Natural killer cell (primary cell): Measurements from ENCODE around the gene CD52. TPM values are rescaled to one million over a fixed set of nuclear protein-coding genes. Genes with fewer than 3 reads are reported as not detected.

Source experiments
- ATAC-seq, 3 donors: fragments of 150-1000 bp in 2 of 3; fragments of 200-7000 bp in 1 of 3; cut with Tn5 transposase; 1 replicate in 1 of 3; 2 replicates in 2 of 3; pipeline ENCODE4 v1.10.0; 2021; ENCODE audit warnings: mild to moderate bottlenecking in 2 of 3, moderate library complexity in 2 of 3
- DNase-seq, 2 donors: peaks; one replicate each; pipeline versions ENCODE4 v3.0.0 to v3.0.0-alpha.2; 2013 to 2021; ENCODE audit warnings: mixed read lengths in 1 of 2
- H3K27ac ChIP-seq: one replicate; pipeline ENCODE4 v1.5.1; 2013; ENCODE audit warnings: mild to moderate bottlenecking, low read length
- H3K27me3 ChIP-seq: one replicate; pipeline ENCODE4 v1.6.1; 2013; ENCODE audit warnings: low read length; ENCODE audit not compliant: control insufficient read depth, insufficient read depth
- H3K36me3 ChIP-seq: one replicate; pipeline ENCODE4 v1.6.1; 2013; ENCODE audit warnings: low read length; ENCODE audit not compliant: control insufficient read depth, insufficient read depth
- H3K4me1 ChIP-seq: one replicate; pipeline ENCODE4 v1.6.1; 2013; ENCODE audit warnings: low read length; ENCODE audit not compliant: control insufficient read depth, insufficient read depth
- H3K4me3 ChIP-seq: one replicate; pipeline ENCODE4 v1.5.1; 2013; ENCODE audit warnings: low read length
- H3K9me3 ChIP-seq: one replicate; pipeline ENCODE4 v1.6.1; 2013; ENCODE audit warnings: low read length; ENCODE audit not compliant: control insufficient read depth, insufficient read depth
- H3K27ac Mint-ChIP-seq, 2 donors: one replicate each; pipeline ENCODE4 v1.8.0; 2022; ENCODE audit warnings: mild to moderate bottlenecking in 2 of 2, mixed read lengths in 2 of 2, moderate library complexity in 1 of 2
- H3K27me3 Mint-ChIP-seq, 2 donors: one replicate each; pipeline ENCODE4 v1.8.0; 2022; ENCODE audit warnings: low read depth in 2 of 2, mixed read lengths in 2 of 2
- H3K36me3 Mint-ChIP-seq: one replicate; pipeline ENCODE4 v1.8.0; 2022; ENCODE audit warnings: mixed read lengths
- H3K4me1 Mint-ChIP-seq, 2 donors: one replicate each; pipeline ENCODE4 v1.8.0; 2022; ENCODE audit warnings: mixed read lengths in 2 of 2
- H3K4me3 Mint-ChIP-seq: one replicate; pipeline ENCODE4 v1.8.0; 2022; ENCODE audit warnings: mild to moderate bottlenecking, moderate library complexity, mixed read lengths
- H3K9me3 Mint-ChIP-seq, 2 donors: one replicate each; pipeline ENCODE4 v1.8.0; 2022; ENCODE audit warnings: mixed read lengths in 2 of 2
- WGBS: methylation state at CpG from one replicate; pipeline ENCODE4 v1.1.7; 2013; ENCODE audit warnings: missing lambda C conversion rate; ENCODE audit not compliant: insufficient coverage; 5-methylcytosine and 5-hydroxymethylcytosine counted together
- intact Hi-C: fragments of 100-400 bp; cut with micrococcal nuclease; formaldehyde crosslinking; loops from one replicate; pipeline ENCODE4 v1.14.2; 2022
- total RNA-seq, 4 donors: library from RNA; stranded (reverse); fragments of 120-200 nt in 1 of 4; gene quantifications; one replicate each; pipeline versions ENCODE4 v1.2.3 to v1.2.4, GENCODE V29; 2013 to 2022
- TF ChIP-seq, protein P1 (sequence below): fragments of 200-600 bp; IDR thresholded peaks from one replicate; pipeline ENCODE4 v1.8.0; 2022; ENCODE audit warnings: antibody characterized with exemption

Gene CD52
- total RNA-seq, 3 donors from 2014 or later (not counting 1 experiment from before 2014, with no cell fraction given) = 454 to 485 (median 482) TPM

DNA sequence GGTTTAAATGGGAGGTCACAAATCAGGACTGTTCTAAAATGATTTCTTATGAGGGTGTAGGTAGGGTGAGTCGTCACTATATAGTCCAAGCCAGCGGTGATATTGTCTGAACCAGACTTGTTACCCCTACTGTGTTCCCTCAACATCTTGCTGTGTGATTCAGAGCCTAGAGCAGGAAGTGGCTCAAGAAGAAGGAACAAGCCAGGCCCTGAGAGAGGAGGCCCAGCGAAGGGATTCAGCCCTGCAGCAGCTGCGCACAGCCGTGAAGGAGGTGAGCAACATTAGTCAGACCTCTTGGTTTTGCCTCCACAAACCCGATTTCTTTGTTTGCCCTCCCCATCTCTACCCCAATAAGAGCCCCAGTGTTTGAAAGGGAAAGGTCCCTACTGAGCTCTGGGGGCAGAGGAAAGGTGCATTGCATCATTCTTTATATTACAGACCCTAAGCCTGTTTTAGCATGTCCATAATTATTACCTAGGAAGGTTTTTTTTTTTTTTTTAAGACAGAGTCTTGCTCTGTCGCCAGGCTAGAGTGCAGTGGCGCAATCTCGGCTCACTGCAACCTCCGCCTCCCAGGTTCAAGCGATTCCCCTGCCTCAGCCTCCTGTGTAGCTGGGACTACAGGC is 42.8 kb upstream of the CD52 start:
- DNase-seq = peak in 1 of 2 donors; percentile 10

DNA sequence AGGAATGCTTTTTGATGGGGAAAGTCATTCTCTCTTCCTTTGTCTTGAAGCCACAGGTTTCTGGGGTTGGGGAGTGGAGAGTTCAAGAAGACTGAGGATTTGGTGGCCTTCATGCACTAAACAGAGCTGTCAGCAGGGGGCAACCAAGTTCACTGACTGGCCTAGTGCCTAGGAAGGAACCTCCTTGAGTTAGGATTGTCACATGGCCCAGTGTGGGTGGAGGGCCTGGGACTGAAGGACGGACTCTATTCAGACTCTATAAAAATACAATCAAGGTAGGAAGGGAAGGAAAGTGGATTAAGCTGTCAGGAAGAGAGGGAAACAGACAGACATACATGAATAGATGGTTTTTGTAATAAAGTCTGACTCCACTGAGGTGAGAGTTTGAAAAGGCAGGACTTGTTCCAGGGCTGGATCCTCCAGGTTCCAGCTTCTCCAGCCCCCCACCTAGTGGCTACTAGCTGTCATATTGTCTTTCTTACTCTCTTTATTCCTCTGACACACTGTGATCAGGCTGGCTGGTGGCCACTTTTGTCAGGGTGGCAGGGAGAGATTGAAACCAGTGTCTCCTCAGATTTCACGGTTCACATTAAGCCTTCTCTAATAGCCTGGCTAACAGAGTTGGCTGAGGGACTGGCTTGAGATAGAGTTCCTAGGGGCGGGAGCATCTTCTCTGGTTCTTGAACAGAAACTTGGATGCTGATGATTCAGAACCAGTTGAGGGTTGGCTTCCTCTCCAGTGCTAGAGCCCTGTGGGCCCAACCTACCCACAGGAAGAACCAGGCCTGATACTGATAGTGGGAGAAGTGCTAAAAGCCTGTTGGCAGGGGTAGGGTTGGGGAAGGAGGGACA is 42.0 kb upstream of the CD52 start:
- H3K4me3 Mint-ChIP-seq = peak overlapping the region; percentile 77
- peak; percentile 64 to 89 for DNase-seq
- TF ChIP-seq, protein P1, sequence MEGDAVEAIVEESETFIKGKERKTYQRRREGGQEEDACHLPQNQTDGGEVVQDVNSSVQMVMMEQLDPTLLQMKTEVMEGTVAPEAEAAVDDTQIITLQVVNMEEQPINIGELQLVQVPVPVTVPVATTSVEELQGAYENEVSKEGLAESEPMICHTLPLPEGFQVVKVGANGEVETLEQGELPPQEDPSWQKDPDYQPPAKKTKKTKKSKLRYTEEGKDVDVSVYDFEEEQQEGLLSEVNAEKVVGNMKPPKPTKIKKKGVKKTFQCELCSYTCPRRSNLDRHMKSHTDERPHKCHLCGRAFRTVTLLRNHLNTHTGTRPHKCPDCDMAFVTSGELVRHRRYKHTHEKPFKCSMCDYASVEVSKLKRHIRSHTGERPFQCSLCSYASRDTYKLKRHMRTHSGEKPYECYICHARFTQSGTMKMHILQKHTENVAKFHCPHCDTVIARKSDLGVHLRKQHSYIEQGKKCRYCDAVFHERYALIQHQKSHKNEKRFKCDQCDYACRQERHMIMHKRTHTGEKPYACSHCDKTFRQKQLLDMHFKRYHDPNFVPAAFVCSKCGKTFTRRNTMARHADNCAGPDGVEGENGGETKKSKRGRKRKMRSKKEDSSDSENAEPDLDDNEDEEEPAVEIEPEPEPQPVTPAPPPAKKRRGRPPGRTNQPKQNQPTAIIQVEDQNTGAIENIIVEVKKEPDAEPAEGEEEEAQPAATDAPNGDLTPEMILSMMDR = peak; percentile 88
- Histone ChIP-seq H3K27me3 (no peaks in the 10 kb centered on the region), H3K27ac (peak overlapping the region; percentile 18), H3K36me3 (peaks cover 13% of the 10 kb centered on the region), H3K4me3 (no peak overlapping the region), H3K4me1 (peaks cover 53% of the 10 kb centered on the region), H3K9me3 (no peaks in the 10 kb centered on the region)
- no peaks in the 10 kb centered on the region for H3K9me3 Mint-ChIP-seq
- H3K27ac Mint-ChIP-seq = peak overlapping the region; percentile 82 to 86
- peaks cover 6% of the 10 kb centered on the region for H3K36me3 Mint-ChIP-seq
- peak; percentile 61 to 68 (median 66) for ATAC-seq
- intact Hi-C loops = loop anchor here (1.0 to 5.0 kb wide), 4 partner anchors 45 to 141 kb away; no protein-coding TSS in a partner anchor
- no peaks in the 10 kb centered on the region for H3K27me3 Mint-ChIP-seq
- peaks cover 44 to 52% of the 10 kb centered on the region in 2 donors for H3K4me1 Mint-ChIP-seq
- 34% methylated on average over 3 of the region's 3 CpGs for WGBS

More for the DNA sequence above, 42.8 kb upstream of the CD52 start:
- H3K27ac ChIP-seq = no peak overlapping the region
- no peaks in the 10 kb centered on the region for H3K27me3 Mint-ChIP-seq
- WGBS = 69% methylated on average over 10 of the region's 11 CpGs
- no peaks in the 10 kb centered on the region for H3K27me3 ChIP-seq
- H3K4me3 Mint-ChIP-seq = peak overlapping the region; percentile 2
- H3K4me1 Mint-ChIP-seq = peaks cover 44 to 45% of the 10 kb centered on the region in 2 donors
- intact Hi-C loops = loop anchor here (1.0 to 5.0 kb wide), 4 partner anchors 46 to 142 kb away; no protein-coding TSS in a partner anchor
- TF ChIP-seq, protein P1 = no peak
- peaks cover 46% of the 10 kb centered on the region for H3K4me1 ChIP-seq
- no peaks in the 10 kb centered on the region for H3K9me3 Mint-ChIP-seq
- H3K9me3 ChIP-seq = no peaks in the 10 kb centered on the region
- H3K36me3 Mint-ChIP-seq = peaks cover 7% of the 10 kb centered on the region
- peaks cover 20% of the 10 kb centered on the region for H3K36me3 ChIP-seq
- H3K4me3 ChIP-seq = no peak overlapping the region
- H3K27ac Mint-ChIP-seq = peak overlapping the region; percentile 9 to 82
- ATAC-seq = no peak

DNA sequence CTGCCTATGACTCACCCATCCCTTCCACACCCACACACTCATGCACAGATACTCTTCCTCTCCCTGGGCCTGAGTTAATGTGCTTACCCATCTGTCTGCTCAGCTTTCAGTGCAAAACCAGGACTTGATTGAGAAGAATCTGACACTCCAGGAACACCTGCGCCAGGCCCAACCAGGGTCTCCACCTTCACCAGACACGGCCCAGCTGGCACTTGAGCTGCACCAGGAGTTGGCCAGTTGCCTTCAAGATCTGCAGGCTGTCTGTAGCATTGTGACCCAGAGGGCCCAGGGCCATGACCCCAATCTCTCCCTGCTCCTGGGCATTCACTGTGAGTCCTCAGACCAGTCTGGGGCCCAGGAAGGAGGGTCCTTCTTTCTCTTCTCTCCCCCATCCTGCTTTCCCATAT is 41.3 kb upstream of the CD52 start:
- Mint-ChIP-seq H3K36me3 (no peaks in the 10 kb centered on the region), H3K27me3 (no peaks in the 10 kb centered on the region), H3K4me3 (peak overlapping the region; percentile 53), H3K9me3 (no peaks in the 10 kb centered on the region), H3K27ac (peak overlapping the region; percentile 82 to 86), H3K4me1 (peaks cover 50 to 59% of the 10 kb centered on the region in 2 donors)
- no peak for ATAC-seq
- TF ChIP-seq, protein P1 = no peak
- no peak overlapping the region for H3K4me3 ChIP-seq
- H3K36me3 ChIP-seq = peaks cover 17% of the 10 kb centered on the region
- H3K27me3 ChIP-seq = no peaks in the 10 kb centered on the region
- peaks cover 60% of the 10 kb centered on the region for H3K4me1 ChIP-seq
- H3K27ac ChIP-seq = peak overlapping the region; percentile 18
- 74% methylated on average over 2 of the region's 2 CpGs for WGBS
- H3K9me3 ChIP-seq = no peaks in the 10 kb centered on the region
- intact Hi-C loops = loop anchor here (5.0 kb wide), 1 partner anchor 101 kb away; no protein-coding TSS in a partner anchor
- no peak for DNase-seq
